Fibroblast of pulmonary artery (primary cell): ENCODE data around the gene TMEM147.

ENCODE experiments used
- DNase-seq: peaks from one replicate; pipeline ENCODE4 v3.0.0-alpha.2; 2010; ENCODE audit warnings: low read depth
- H3K4me3 ChIP-seq: replicated peaks from 2 replicates; pipeline ENCODE4 v1.5.1; 2011; ENCODE audit warnings: low read depth, mild to moderate bottlenecking, control low read depth, low read length, moderate library complexity
- TF ChIP-seq, protein P1 (sequence below): IDR thresholded peaks from 2 replicates; pipeline ENCODE4 v1.5.1; 2011; ENCODE audit warnings: mild to moderate bottlenecking, control low read depth, low read length, inconsistent platforms; ENCODE audit errors: missing control alignments

The TMEM147 gene

DNA sequence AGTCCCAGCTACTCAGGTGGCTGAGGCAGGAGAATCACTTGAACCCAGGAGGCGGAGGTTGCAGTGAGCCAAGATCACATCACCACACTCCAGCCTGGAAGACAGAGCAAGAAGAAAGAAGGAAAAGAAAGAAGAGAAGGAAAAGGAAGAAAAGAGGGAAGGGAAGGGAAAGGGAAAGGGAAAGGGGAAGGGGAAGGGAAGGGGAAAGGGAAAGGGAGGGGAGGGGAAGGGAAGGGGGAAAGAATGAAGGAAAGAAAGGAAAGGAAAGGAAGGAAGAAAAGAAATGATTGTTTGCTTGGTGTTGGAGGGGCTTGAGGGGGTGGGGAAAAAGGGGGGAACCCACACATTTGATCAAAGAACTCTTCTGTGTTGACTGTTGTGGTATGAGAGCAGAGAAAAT, 50.5 kb downstream of the TMEM147 start:
- TF ChIP-seq, protein P1, sequence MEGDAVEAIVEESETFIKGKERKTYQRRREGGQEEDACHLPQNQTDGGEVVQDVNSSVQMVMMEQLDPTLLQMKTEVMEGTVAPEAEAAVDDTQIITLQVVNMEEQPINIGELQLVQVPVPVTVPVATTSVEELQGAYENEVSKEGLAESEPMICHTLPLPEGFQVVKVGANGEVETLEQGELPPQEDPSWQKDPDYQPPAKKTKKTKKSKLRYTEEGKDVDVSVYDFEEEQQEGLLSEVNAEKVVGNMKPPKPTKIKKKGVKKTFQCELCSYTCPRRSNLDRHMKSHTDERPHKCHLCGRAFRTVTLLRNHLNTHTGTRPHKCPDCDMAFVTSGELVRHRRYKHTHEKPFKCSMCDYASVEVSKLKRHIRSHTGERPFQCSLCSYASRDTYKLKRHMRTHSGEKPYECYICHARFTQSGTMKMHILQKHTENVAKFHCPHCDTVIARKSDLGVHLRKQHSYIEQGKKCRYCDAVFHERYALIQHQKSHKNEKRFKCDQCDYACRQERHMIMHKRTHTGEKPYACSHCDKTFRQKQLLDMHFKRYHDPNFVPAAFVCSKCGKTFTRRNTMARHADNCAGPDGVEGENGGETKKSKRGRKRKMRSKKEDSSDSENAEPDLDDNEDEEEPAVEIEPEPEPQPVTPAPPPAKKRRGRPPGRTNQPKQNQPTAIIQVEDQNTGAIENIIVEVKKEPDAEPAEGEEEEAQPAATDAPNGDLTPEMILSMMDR, result no peak
- H3K4me3 ChIP-seq, result no peak overlapping the region
- no peak for DNase-seq

DNA sequence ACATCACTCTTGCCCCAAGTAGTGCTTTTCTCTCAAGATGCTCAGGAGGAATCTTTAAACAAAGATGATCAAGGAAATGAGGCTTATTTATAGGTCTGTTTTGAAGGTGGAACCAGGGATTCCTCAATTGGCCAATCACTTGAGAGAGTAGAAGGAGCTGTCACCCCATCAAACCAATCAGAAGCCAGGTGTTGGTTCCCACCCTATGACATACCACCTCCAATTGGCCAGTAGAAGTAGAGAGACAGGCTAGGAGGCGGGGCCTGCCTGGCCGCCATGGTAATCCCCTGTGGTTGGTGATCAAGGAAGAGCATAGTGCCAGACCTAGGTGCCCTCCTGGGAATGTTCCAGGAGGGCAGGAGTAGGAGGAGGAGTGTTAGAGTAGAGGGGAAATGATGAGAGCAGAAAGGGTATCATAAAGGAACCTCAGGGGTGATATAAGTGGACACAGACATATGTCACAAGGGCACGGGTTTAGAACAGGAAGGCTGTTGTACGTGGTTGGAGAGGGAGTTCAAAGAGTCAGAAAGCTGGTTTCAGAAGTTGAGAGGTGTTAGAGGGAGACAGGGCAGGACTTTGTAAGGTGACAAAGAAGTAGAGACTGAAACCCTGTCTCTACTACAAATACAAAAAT, 51.1 kb downstream of the TMEM147 start:
- peak; percentile 14 for DNase-seq
- H3K4me3 ChIP-seq, result no peak overlapping the region
- TF ChIP-seq, protein P1, result no peak
